ENCODE data around the gene RANBP1. TPM values are rescaled to one million over a fixed set of nuclear protein-coding genes. Genes with fewer than 3 reads are reported as not detected.

Gene RANBP1
- total RNA-seq, 2 donors from 2014 or later = 65.7 to 75.2 TPM

DNA sequence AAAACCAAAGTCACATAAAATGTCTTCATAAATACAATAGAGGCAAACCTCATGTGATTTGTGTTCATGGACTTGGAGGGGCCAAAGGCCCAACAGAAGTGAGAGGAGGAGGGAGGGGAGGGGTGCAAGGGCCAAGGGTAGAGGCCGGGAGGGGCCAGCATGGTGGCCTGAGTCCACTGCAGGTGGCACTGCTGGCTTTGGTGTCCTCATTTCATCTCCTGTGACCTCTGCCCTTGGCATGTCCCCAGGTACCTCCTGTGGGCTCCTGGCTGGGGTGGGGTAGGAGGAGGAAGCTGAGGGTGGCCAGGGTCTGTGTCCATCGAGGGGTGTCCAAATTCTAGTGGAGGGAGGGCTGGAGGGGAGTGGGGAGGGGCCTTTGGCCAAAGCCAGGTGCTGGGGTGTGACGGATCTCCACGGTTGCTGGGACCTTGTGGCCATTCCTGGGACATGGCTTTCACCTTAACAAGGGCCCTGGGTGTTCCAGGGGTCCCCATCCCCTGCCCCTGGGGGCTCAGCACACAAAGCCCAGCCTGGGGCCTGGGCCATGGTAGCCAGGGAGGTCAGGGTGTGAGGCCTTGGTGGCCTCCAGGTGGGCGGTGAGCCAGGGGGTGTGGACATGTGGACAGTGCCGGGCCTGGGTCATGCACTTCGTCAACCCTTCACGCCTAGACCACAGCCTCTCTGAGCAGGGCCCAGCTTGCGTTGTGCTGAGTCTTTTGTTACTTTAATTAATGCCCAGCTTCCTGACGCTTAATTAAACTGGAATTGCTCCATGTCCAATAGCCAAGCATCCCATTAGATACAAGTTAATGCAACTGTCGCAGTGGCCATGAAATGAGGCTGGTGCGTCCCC is 55.6 kb downstream of the RANBP1 start:
- H3K36me3 Mint-ChIP-seq (ENCODE audit: low read depth) = no peaks in the 10 kb centered on the region
- ATAC-seq (no peak), DNase-seq (no peak)
- H3K27me3 Mint-ChIP-seq = peaks cover 6% of the 10 kb centered on the region
- H3K4me3 Mint-ChIP-seq = no peak overlapping the region
- H3K4me1 Mint-ChIP-seq = no peaks in the 10 kb centered on the region
- H3K27ac Mint-ChIP-seq = no peak overlapping the region
- H3K9me3 ChIP-seq (ENCODE audit: control insufficient read depth, low read length, poor library complexity, severe bottlenecking) = no peaks in the 10 kb centered on the region

DNA sequence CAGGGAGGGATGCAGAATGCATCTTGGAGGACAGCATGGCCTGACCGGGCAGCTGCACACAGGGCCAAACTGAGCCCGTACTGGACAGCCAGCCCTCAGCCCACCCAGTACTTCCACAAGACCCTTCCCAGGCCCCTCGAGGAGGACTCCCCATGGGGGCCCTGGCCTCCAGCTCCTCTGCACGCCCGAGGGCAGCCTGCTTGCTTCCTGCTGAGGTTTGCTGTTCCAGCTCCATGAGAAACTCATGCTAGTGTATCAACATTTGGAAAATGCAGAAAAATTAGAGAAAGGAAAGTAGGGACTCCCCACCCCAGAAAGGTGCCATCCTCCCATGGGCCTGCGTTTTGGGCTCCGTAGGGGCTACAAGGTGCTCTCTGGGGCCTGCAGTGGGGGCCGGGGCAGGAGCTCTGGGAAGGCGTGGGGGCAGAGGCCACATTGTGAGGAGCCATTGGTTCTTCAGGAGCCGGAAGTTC is 56.3 kb downstream of the RANBP1 start:
- no peak for ATAC-seq
- H3K36me3 Mint-ChIP-seq (ENCODE audit: low read depth) = no peaks in the 10 kb centered on the region
- peaks cover 6% of the 10 kb centered on the region for H3K27me3 Mint-ChIP-seq
- DNase-seq = no peak
- no peak overlapping the region for H3K27ac Mint-ChIP-seq
- no peaks in the 10 kb centered on the region for H3K9me3 ChIP-seq (ENCODE audit: control insufficient read depth, low read length, poor library complexity, severe bottlenecking)
- H3K4me3 Mint-ChIP-seq = no peak overlapping the region
- H3K4me1 Mint-ChIP-seq = no peaks in the 10 kb centered on the region

DNA sequence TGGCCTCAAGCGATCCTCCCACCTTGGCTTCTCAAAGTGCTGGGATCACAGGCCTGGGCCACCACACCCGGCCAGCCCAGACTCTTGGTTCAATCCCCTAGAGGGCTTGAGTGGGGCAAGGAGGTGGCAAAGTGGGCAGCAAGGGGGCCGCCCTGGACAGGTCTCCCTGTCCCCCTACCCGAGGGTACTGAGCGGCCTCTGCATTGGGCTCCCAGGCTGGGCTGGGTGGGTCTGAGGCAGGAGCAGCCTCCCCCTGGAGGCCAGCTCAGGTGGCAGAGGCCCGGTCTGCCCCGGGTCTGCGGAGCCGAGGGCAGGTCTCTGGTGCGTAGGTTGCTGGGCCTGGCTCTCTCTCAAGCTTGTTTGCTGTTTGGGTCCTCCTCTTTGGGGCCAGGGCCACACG is 57.3 kb downstream of the RANBP1 start:
- no peaks in the 10 kb centered on the region for H3K36me3 Mint-ChIP-seq (ENCODE audit: low read depth)
- DNase-seq (no peak), ATAC-seq (no peak)
- H3K9me3 ChIP-seq (ENCODE audit: control insufficient read depth, low read length, poor library complexity, severe bottlenecking) = no peaks in the 10 kb centered on the region
- no peaks in the 10 kb centered on the region for H3K4me1 Mint-ChIP-seq
- no peak overlapping the region for H3K27ac Mint-ChIP-seq
- H3K27me3 Mint-ChIP-seq = peaks cover 6% of the 10 kb centered on the region
- H3K4me3 Mint-ChIP-seq = no peak overlapping the region

DNA sequence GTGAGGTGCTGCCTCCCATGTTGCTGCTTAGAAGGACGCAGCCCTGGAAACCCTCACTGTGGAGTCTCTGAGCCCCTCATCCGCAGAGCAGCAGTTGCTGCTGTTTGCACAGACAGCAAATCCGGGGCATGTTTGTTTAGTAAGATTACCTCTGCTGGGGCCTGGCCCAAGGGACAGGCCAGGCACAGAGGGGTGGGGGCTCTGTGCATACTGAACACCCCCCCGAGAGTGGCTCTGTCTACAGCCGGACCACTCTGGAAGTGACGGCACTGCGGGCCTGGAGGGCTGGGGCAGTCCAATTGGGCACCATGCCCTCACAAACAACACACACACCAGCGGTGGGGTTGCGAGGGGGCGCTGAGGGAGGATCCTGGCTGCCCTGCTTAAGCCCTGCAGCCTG is 57.9 kb downstream of the RANBP1 start:
- H3K36me3 Mint-ChIP-seq (ENCODE audit: low read depth) = no peaks in the 10 kb centered on the region
- ATAC-seq = no peak

DNA sequence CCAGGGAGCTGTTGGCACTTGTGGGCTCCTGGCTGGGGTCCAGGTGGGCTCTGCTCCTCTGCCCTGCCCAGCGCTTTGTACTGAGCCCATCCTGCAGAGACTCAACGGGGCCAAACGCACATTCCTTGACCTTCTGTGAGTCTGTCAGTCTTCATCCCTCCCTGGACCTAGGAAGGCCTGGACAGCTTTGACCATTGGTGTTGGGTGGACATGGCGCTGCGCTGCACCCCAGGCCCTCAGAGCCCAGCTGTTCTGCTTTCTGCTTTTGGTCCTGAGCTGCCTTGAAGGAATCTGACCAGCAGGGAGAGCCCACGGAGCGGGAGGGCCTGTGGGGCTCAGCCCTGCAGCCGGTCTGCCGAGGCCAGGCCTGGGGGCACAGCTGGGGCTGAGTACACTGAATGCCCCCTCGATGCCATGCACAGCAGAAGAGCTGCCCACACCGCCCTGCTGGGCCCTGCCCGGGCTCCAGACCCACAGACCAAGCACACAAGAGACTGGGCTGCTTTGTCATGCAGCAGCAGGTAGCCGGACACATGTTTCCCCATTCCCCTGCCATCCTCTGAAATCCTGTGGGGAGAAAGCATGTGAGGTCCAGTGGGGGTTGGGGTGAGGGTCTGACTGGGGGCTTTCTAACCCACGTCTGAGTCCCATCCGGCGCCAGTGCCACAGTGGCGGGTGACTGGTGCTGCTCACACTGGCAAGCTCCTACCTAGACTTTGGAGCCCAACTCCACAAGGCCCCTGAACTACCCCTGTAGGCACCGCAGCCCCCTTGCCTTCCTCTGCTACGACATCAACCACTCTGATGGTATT is 59.1 kb downstream of the RANBP1 start:
- no peaks in the 10 kb centered on the region for H3K9me3 ChIP-seq (ENCODE audit: control insufficient read depth, low read length, poor library complexity, severe bottlenecking)
- Mint-ChIP-seq H3K4me3 (no peak overlapping the region), H3K27ac (no peak overlapping the region), H3K36me3 (ENCODE audit: low read depth) (no peaks in the 10 kb centered on the region), H3K4me1 (no peaks in the 10 kb centered on the region), H3K27me3 (peaks cover 6% of the 10 kb centered on the region)
- DNase-seq (no peak), ATAC-seq (no peak)

More for the DNA sequence above, 57.9 kb downstream of the RANBP1 start:
- no peak for DNase-seq
- Mint-ChIP-seq H3K4me1 (no peaks in the 10 kb centered on the region), H3K27ac (no peak overlapping the region), H3K4me3 (no peak overlapping the region), H3K27me3 (peaks cover 6% of the 10 kb centered on the region)
- H3K9me3 ChIP-seq (ENCODE audit: control insufficient read depth, low read length, poor library complexity, severe bottlenecking) = no peaks in the 10 kb centered on the region

DNA sequence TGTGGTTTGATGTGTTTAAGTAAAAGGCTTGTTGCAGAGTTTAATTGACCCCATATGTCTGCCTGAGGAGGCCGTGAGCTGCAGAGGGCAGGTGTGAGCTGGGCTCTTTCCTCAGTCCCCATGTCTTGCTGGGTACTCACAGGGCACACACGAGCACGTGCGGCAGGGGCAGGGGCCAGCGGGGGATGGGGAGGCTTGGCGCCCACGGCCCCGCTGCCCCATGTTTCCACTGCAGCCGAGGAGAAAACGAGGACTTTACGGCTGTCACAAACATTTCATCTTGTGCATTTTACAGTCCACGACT is 59.6 kb downstream of the RANBP1 start:
- no peaks in the 10 kb centered on the region for H3K36me3 Mint-ChIP-seq (ENCODE audit: low read depth)
- H3K9me3 ChIP-seq (ENCODE audit: control insufficient read depth, low read length, poor library complexity, severe bottlenecking) = no peaks in the 10 kb centered on the region
- peaks cover 1% of the 10 kb centered on the region for H3K27me3 Mint-ChIP-seq
- DNase-seq (no peak), ATAC-seq (no peak)
- no peaks in the 10 kb centered on the region for H3K4me1 Mint-ChIP-seq
- no peak overlapping the region for H3K27ac Mint-ChIP-seq
- no peak overlapping the region for H3K4me3 Mint-ChIP-seq

DNA sequence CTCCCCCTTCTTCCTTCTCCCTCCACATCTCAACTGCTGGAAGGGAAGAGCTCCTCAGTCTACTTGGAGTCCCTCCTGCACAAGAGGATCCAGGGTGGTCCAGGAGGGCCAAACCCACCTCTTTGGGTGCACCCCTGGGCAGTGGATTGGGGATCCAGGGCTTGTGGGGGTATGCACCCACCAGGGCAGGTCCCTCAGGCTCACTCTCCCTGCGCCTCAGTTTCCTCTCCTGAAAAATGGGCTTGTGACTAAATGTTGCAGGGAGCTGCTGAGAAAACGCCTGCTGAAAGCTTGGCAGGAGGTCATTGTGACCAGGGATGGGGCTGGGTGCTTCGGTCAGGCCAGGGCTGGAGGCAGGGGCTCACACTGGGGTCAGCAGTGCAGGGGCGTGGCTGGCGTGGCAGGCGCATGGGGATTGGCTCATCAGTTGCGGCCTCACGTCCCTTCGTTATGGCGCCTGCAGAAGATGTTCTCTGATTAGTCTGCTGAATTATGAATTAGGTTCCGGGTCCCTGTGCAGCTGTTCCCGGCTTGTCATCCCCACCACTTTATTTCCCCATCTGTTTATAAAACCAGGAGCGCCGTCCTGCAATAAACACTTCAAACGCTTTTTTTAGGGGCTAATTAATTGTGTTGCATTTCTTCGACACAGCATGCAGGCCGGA is 60.6 kb downstream of the RANBP1 start:
- H3K27me3 Mint-ChIP-seq = no peaks in the 10 kb centered on the region
- DNase-seq = no peak
- no peak overlapping the region for H3K4me3 Mint-ChIP-seq
- no peaks in the 10 kb centered on the region for H3K4me1 Mint-ChIP-seq
- no peak overlapping the region for H3K27ac Mint-ChIP-seq
- no peaks in the 10 kb centered on the region for H3K36me3 Mint-ChIP-seq (ENCODE audit: low read depth)
- no peak for ATAC-seq
- no peaks in the 10 kb centered on the region for H3K9me3 ChIP-seq (ENCODE audit: control insufficient read depth, low read length, poor library complexity, severe bottlenecking)

Other genes starting within 250 kb of the RANBP1 start
- 10 to 100 TPM; 28.2 to 37.3 TPM for gene COMT, start 174.3 kb upstream of the RANBP1 start, total RNA-seq
- gene TXNRD2, start 174.3 kb upstream of the RANBP1 start, total RNA-seq = 10 to 100 TPM; 16.8 to 25.6 TPM
- gene ARVCF, start 99.3 kb upstream of the RANBP1 start, total RNA-seq = 1 to 10 TPM; 1.3 to 2.8 TPM
- gene TANGO2, start 95.0 kb upstream of the RANBP1 start, total RNA-seq = 10 to 100 TPM; 31.7 to 44.3 TPM
- gene DGCR8, start 35.9 kb upstream of the RANBP1 start, total RNA-seq = 10 to 100 TPM; 32.0 to 37.9 TPM
- 10 to 100 TPM; 77.1 to 85.5 TPM for gene TRMT2A, start 1.1 kb downstream of the RANBP1 start, total RNA-seq
- 10 to 100 TPM; 60.1 to 75.8 TPM for gene ZDHHC8, start 15.7 kb downstream of the RANBP1 start, total RNA-seq
- gene CCDC188, start 35.0 kb downstream of the RANBP1 start, total RNA-seq = 1 to 10 TPM in 1 of 2 donors, not detected in 1; 1.5 TPM
- gene RTN4R, start 152.2 kb downstream of the RANBP1 start, total RNA-seq = 1 to 10 TPM in 1 of 2 donors, under 1 TPM in 1; 0.68 to 2.1 TPM
- gene DGCR6L, start 204.0 kb downstream of the RANBP1 start, total RNA-seq = 10 to 100 TPM; 29.2 to 31.7 TPM